Eye (tissue), 1 donor: Measurements from ENCODE around the gene BCAT1.
"Not testable (repeated sequence)": the region's sequence is repeated elsewhere in the genome, so short reads cannot be mapped to it uniquely, and the experiment has no call there.

Source experiments
- DNase-seq: peaks from one replicate; pipeline ENCODE4 v3.0.0-alpha.2; 2015

The BCAT1 gene

GRCh38 chr12:24921251-24922038 lies 27.5 kb downstream of the BCAT1 start:
- DNase-seq = no peak

DNA sequence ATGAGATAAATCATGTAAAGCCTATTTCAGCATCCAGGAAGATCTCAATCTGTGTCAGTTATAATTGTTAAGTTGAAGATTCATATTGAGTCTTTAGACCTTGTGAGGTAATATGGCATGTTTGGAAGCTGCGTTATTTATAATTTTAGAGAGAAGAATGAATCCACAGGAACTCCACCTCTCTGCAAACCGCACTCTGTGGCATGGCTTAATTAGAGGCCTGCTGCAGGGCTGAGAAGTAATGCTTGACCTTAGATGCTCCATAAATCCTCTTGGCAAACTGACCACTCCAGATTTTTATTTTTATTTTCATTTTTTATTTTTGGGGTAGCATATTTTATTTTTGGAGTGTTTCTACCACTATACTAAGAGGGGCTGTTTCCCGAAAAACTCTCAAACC lies 28.8 kb downstream of the BCAT1 start:
- no peak for DNase-seq

GRCh38 chr12:24919346-24920001 lies 29.4 kb downstream of the BCAT1 start:
- no peak for DNase-seq

DNA sequence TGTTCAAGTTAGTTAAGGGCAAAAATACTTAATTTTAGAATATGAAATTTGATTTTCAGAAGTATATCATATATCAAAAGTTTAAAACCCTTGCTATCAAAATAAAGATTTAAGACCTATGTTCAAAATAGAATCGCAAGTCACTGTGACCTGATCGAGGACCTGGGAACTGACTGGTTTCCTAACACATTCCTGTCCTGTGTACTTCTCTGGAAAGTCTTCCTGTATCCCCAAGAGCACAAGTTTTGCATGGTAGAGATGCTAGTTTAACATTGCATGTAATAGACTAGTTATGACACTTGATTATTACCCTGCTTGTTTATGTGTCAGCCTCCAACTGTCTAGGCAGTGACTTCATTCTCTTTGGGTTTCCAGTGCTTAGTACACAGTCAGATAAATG lies 30.3 kb downstream of the BCAT1 start:
- DNase-seq = no peak

GRCh38 chr12:24915501-24915900 lies 33.4 kb downstream of the BCAT1 start:
- DNase-seq = no peak

- no peak for DNase-seq
These were observed 34.9 kb downstream of the BCAT1 start for GRCh38 chr12:24913953-24914352.

DNA sequence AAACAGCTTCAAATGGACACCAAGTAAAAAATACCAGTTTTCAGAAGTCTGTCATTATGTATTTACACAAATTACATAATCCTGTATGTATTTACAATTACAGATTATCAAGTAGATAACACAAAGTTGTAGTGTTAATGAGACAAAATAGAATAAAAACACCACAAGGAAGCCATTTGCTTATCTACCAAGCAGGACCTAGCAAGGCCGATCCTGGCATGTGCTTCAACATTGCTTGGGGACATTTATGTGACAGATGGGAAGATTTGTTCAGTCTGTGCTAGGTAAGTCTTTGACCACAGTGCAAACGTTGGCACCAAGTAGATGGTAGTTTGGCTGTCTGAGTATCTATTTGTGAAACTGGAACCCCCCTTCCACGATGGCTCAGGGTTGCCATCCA lies 35.8 kb downstream of the BCAT1 start:
- DNase-seq = no peak

DNA sequence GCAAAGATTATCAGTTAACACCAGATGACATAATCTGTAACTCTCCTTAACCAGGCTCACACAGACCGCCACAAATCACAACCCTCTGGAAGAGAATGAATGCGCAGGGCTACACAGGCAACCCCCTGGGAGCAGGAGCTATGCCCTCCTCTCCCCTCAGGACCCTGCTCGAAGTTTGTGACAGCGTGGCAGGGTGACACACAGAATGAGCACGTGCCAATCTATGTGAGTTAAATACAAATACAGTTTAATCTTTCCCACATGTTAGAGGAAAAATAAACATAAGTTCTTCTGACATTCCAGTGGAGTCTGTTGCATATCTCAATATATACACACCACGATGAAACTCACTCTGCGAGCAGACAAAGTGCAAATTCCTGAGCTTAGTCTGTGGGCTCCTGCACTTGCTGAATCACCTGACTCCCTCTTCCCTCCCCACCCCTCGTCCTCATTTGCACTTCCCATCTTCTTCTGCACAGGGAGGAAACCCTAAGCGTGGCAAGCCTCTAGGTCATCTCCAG lies 37.6 kb downstream of the BCAT1 start:
- DNase-seq = peak; percentile 45

GRCh38 chr12:24910192-24910591 lies 38.7 kb downstream of the BCAT1 start:
- not testable (repeated sequence) for DNase-seq

GRCh38 chr12:24909667-24910066 lies 39.2 kb downstream of the BCAT1 start:
- no peak for DNase-seq

- DNase-seq = no peak
These were observed 41.4 kb downstream of the BCAT1 start for GRCh38 chr12:24907464-24907863.

GRCh38 chr12:24906141-24906540 lies 42.8 kb downstream of the BCAT1 start:
- no peak for DNase-seq

DNA sequence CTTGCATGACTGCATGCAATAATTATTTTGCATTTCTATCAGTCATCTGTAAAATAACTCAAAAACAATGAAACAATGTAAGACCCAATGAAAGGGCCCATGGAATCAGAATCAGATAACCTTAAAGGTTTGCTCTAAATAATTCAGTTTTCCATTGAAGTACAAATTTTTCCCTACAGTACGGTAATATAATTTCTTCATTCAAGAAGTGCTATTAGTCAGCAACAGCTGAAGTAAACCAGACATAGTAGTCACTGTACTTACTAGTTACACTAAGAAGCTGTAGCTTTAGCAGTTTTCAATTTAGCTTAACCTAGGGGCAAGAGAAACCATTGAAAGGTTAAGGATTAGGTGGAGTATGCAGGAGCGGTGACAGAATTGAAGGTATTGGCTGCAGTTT lies 43.5 kb downstream of the BCAT1 start:
- DNase-seq = no peak

DNA sequence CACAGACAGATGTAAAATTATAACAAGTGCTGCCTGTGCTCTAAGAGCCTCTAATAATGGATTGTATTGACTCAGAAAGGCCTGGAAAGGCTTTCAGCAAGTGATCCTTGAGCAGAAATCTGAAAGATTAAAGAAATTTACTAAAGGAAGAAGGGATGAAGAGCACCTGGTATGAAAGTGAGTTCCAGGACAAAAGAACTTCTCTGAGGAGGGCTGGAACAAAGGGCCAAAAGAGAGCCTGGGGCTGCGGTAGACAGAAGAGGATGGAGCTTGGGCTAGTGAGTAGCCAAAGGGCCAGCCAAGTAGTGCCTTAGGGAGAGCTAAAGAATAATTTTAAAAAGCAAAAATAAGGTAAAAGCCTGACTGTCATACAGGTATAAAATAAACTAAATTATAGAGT lies 44.0 kb downstream of the BCAT1 start:
- no peak for DNase-seq

GRCh38 chr12:24903329-24904088 lies 45.4 kb downstream of the BCAT1 start:
- DNase-seq = no peak

DNA sequence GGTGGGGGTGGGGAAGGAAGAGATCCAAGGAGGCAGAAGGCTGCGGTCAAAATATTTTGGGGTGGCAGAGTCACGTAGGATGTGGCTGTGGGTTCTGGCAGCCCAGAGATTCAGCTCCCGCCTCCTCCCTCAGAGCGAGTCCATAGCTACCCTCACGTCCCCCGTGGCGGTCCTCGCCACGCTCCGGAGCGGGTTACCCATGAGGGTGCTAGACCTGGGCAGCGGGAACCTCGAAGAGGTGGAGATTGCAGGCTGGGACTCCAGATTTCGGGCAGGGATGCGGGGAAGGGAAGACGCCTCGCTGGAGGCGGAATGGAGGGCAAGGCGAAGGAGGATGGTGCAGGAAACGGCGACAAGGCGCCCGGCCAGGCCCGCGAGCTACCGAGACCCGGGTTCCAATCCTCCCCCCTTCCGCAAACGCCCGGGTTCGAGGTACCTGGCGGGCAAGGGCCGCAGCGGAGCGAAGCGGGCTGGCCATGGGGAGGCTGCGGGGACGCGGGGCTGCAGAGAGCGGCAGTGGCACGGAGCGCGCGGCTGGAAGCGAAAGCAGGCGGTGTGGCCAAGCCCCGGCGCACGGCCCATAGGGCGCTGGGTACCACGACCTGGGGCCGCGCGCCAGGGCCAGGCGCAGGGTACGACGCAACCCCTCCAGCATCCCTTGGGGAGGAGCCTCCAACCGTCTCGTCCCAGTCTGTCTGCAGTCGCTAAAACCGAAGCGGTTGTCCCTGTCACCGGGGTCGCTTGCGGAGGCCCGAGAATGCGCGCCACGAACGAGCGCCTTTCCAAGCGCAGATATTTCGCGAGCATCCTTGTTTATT lies 46.2 kb downstream of the BCAT1 start:
- DNase-seq = peak; percentile 81

- DNase-seq = peak; percentile 88
These were observed 47.1 kb downstream of the BCAT1 start for GRCh38 chr12:24901576-24902461.

DNA sequence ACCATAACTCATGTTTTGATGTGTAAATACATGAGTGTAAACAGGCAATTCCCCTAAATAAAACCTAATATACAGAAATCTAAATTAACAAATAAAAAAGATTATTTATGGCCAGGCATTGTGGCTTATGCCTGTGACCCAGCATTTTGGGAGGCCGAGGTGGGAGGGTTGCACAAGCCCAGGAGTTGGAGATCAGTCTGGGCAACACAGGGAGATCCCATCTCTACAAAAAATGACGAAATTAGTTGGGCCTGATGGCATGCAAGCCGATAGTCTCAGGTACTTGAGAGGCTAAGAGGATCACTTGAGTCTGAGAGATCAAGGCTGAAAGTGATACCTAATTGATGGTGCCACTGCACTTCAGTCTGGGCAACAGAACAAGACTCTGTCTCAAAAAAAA lies 48.7 kb downstream of the BCAT1 start:
- DNase-seq = no peak

GRCh38 chr12:24899503-24900075 lies 49.3 kb downstream of the BCAT1 start:
- DNase-seq = no peak

- DNase-seq = no peak
These were observed 50.3 kb downstream of the BCAT1 start for GRCh38 chr12:24898606-24899005.

DNA sequence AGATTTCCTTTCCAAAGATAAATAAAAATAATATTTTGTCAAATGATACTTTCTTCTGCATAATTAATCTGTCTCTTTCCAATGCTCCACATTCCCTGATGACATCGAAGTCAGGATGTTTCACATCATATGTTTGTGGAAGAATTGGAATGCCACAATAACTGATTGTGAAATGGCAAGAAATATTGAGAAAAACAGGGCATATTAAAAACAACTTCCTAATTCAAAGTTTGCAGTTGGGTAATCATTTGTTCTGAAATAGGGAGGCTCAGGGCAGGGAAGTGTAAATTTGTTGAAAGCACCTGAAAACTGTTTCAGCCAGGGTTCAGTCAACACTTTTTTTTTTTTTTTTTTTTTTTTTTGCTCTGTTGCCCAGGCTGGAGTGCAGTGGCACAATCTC lies 50.7 kb downstream of the BCAT1 start:
- no peak for DNase-seq
